NB4 (cell line): ENCODE data around the gene ROMO1.

Source experiments
- MYC ChIP-seq: IDR thresholded peaks from 2 replicates; pipeline ENCODE4 v1.6.1; 2011; ENCODE audit warnings: low read depth, low read length
- POLR2A ChIP-seq: IDR thresholded peaks from 2 replicates; pipeline ENCODE4 v1.6.1; 2011; ENCODE audit warnings: mild to moderate bottlenecking; ENCODE audit not compliant: insufficient read length; ENCODE audit errors: extremely low read depth
- TF ChIP-seq, protein P1 (sequence below): IDR thresholded peaks from one replicate; pipeline ENCODE4 v1.5.1; 2012; ENCODE audit warnings: low read depth, low read length
- TF ChIP-seq, protein P2 (sequence below): IDR thresholded peaks from 2 replicates; pipeline ENCODE4 v1.6.1; 2011; ENCODE audit warnings: low read depth, low read length

DNA sequence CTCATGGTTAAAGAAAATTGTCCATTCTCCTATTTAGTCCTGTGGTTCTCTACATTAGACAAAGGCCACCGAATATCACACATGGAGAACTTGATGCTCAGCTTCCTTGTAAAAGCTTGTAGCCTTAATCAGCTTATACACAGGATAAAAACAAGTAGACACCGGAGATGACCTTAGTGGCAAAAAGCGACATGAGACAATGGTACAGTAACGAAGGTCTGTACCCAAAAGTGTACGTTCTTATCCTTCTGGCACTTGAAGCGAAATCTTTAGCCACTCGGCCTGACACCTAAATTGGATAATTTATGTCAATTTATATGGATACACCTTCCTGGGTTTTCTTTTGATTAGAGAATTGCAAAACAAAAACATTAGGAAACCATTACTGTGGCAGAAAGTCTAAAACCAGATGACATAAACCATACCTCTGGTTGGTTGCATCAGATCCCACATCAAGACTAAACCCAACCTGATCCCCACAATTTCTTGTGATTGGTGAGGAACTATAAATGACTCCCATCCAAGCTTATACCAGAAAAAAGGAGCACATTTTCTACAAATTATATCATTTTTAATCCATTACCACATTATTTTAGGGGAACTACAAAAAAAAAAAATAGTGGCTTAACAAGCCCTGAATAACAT is 36.7 kb downstream of the ROMO1 start:
- TF ChIP-seq, protein P1, sequence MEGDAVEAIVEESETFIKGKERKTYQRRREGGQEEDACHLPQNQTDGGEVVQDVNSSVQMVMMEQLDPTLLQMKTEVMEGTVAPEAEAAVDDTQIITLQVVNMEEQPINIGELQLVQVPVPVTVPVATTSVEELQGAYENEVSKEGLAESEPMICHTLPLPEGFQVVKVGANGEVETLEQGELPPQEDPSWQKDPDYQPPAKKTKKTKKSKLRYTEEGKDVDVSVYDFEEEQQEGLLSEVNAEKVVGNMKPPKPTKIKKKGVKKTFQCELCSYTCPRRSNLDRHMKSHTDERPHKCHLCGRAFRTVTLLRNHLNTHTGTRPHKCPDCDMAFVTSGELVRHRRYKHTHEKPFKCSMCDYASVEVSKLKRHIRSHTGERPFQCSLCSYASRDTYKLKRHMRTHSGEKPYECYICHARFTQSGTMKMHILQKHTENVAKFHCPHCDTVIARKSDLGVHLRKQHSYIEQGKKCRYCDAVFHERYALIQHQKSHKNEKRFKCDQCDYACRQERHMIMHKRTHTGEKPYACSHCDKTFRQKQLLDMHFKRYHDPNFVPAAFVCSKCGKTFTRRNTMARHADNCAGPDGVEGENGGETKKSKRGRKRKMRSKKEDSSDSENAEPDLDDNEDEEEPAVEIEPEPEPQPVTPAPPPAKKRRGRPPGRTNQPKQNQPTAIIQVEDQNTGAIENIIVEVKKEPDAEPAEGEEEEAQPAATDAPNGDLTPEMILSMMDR: no peak
- TF ChIP-seq POLR2A (no peak), MYC (no peak)
- TF ChIP-seq, protein P2, sequence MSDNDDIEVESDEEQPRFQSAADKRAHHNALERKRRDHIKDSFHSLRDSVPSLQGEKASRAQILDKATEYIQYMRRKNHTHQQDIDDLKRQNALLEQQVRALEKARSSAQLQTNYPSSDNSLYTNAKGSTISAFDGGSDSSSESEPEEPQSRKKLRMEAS: no peak
